ENCODE results near the gene PRND. TPM values are rescaled to one million over a fixed set of nuclear protein-coding genes. Genes with fewer than 3 reads are reported as not detected.

Gene PRND
- polyA plus RNA-seq, 2 donors, result not detected

DNA sequence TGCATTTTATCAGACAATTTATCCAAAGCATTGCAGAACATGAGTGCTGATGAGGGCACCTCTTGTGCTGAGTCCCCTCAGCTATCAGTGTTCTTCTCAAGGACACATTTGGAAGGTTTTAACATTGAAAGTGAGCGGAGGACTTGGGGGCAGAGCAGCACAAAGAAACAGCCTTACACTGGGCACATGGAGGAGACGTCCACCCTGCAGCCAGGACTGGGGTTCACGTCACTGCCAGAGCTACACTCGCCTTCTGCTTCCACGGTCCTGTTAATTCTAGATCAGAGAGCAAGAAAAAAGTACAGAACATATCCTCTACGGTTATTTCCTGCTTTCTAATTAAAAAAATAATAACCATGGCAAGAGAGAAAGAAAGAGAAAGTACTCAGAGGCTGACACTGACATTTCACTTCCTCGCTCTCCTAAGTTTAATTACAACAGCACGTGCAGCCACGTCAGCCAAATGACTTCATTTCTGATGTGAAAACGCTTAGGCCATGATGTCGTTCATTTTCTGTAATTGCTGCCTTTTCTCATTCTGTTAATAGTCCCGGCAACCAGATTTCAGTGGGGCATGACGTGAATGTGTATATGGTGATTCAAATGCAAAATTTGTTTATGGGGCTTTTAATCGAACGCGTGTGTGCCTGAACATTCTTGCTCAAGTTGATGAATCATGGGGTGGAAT, 5.1 kb downstream of the PRND start:
- Histone ChIP-seq H3K27ac (ENCODE audit: low read depth in 2 of 2, low read length in 1 of 2) (no peak overlapping the region), H3K4me1 (ENCODE audit: control insufficient read depth in 2 of 2, insufficient read depth in 2 of 2, low read length in 1 of 2) (no peaks in the 10 kb centered on the region), H3K9me3 (ENCODE audit: control insufficient read depth in 2 of 2, insufficient read depth in 1 of 2, low read depth in 1 of 2, low read length in 1 of 2) (no peaks in the 10 kb centered on the region), H3K36me3 (ENCODE audit: control insufficient read depth in 2 of 2, insufficient read depth in 2 of 2, low read length in 1 of 2) (no peaks in the 10 kb centered on the region), H3K27me3 (ENCODE audit: control insufficient read depth in 1 of 2, insufficient read depth in 2 of 2, low read length in 2 of 2) (no peaks in the 10 kb centered on the region), H3K4me3 (ENCODE audit: low read depth in 1 of 2, low read length in 2 of 2) (no peak overlapping the region)
- WGBS, 2 donors, result 29 to 32% methylated on average over 16 of the region's 16 CpGs

DNA sequence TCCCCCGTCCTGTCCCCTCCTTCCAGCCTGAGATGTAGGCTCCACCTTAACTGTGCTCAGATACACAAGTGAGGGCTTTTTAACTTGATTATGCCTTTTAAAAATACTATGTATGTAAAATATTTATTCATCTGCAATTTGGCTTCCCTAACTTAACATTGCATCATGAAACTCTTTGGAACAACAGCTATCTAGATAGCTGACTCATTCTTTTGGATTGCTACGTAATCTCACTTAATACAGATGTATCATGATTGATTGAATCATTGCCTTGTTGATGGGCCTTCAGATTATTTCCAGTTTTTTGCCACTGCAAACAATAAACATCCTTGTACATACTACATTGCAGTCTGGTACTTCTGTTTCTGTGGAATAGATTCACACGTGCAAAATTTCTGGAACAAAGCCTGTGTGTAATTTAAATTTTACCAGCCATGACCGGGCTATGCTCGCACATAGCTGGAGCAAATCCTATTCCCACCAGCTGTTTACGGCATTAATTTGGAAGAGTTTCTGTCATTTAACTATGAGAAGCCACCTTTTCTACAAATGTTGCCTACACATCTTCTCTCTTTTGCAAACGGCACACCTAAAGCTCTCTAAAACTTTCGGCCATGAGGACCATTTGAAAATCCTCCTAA, 6.5 kb downstream of the PRND start:
- H3K4me1 ChIP-seq (ENCODE audit: control insufficient read depth in 2 of 2, insufficient read depth in 2 of 2, low read length in 1 of 2), result no peaks in the 10 kb centered on the region
- H3K9me3 ChIP-seq (ENCODE audit: control insufficient read depth in 2 of 2, insufficient read depth in 1 of 2, low read depth in 1 of 2, low read length in 1 of 2), result no peaks in the 10 kb centered on the region
- no peaks in the 10 kb centered on the region for H3K27me3 ChIP-seq (ENCODE audit: control insufficient read depth in 1 of 2, insufficient read depth in 2 of 2, low read length in 2 of 2)
- H3K4me3 ChIP-seq (ENCODE audit: low read depth in 1 of 2, low read length in 2 of 2), result no peak overlapping the region
- no peak overlapping the region for H3K27ac ChIP-seq (ENCODE audit: low read depth in 2 of 2, low read length in 1 of 2)
- no peaks in the 10 kb centered on the region for H3K36me3 ChIP-seq (ENCODE audit: control insufficient read depth in 2 of 2, insufficient read depth in 2 of 2, low read length in 1 of 2)
- 60 to 71% methylated on average over 8 of the region's 8 CpGs for WGBS, 2 donors

DNA sequence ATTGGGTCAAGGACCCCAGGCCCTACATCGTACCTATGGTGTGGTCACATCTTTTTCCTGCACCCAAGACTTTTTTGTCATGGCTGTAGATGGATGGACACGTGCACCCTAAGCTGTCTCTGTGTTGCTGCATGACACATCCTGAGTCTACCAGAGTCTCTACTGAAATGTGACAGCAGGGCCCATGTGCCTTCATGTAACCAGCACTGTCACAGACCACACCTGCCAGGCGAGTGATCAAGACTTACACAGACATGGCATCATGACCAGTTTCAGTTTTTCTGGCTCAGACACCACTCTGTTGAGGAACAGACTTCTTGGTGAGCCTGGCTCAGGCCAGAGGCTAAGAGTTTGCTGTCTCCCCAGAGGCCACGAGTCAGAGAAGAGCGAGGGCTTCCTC, 7.6 kb downstream of the PRND start:
- Histone ChIP-seq H3K27me3 (ENCODE audit: control insufficient read depth in 1 of 2, insufficient read depth in 2 of 2, low read length in 2 of 2) (no peaks in the 10 kb centered on the region), H3K4me1 (ENCODE audit: control insufficient read depth in 2 of 2, insufficient read depth in 2 of 2, low read length in 1 of 2) (no peaks in the 10 kb centered on the region)
- 75 to 78% methylated on average over 5 of the region's 5 CpGs for WGBS, 2 donors

DNA sequence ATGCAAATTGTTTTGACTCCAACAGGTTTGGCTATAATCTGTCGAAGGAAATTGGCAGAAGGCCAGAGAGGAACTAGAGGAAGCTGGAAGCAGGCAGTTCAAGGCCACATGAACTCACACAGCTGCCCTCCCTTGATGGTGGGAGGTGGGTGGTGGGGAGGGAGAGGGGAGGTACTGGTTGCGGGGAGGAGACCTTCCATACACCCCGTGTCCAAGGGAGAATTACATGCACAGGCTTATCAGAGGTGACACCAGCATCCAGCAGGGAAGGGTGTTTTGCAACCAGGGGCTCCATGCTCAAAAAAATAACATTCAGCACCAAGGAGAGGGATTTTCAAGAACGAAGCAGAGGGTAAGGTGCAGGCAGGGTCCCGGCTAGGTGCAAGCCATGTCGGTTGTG, 9.1 kb downstream of the PRND start:
- no peaks in the 10 kb centered on the region for H3K27me3 ChIP-seq (ENCODE audit: control insufficient read depth in 1 of 2, insufficient read depth in 2 of 2, low read length in 2 of 2)
- no peaks in the 10 kb centered on the region for H3K9me3 ChIP-seq (ENCODE audit: control insufficient read depth in 2 of 2, insufficient read depth in 1 of 2, low read depth in 1 of 2, low read length in 1 of 2)
- 8 to 20% methylated on average over 6 of the region's 6 CpGs for WGBS, 2 donors
- no peak overlapping the region for H3K4me3 ChIP-seq (ENCODE audit: low read depth in 1 of 2, low read length in 2 of 2)
- no peaks in the 10 kb centered on the region for H3K36me3 ChIP-seq (ENCODE audit: control insufficient read depth in 2 of 2, insufficient read depth in 2 of 2, low read length in 1 of 2)
- no peaks in the 10 kb centered on the region for H3K4me1 ChIP-seq (ENCODE audit: control insufficient read depth in 2 of 2, insufficient read depth in 2 of 2, low read length in 1 of 2)
- no peak overlapping the region for H3K27ac ChIP-seq (ENCODE audit: low read depth in 2 of 2, low read length in 1 of 2)

More for the DNA sequence above, 7.6 kb downstream of the PRND start:
- no peaks in the 10 kb centered on the region for H3K36me3 ChIP-seq (ENCODE audit: control insufficient read depth in 2 of 2, insufficient read depth in 2 of 2, low read length in 1 of 2)
- no peak overlapping the region for H3K27ac ChIP-seq (ENCODE audit: low read depth in 2 of 2, low read length in 1 of 2)
- no peaks in the 10 kb centered on the region for H3K9me3 ChIP-seq (ENCODE audit: control insufficient read depth in 2 of 2, insufficient read depth in 1 of 2, low read depth in 1 of 2, low read length in 1 of 2)
- no peak overlapping the region for H3K4me3 ChIP-seq (ENCODE audit: low read depth in 1 of 2, low read length in 2 of 2)

DNA sequence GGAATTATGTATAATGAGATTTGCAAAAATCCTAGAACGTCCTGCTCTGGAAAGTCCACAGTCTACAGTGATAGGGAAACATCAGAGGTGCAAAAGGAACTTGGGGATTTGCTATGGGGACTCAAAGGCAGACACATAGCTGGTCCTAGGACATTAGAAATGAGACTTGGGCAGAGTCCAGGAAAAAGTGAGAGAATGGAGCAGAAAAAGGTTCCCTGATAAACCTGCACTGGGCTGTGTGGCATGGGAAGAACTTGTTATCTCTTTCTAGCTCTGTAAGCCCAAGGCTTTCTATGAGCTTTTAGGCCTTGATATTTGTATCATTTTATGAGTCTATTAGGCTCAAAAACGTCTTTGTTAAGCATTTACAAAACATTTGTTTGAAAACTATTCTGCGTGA, 15.2 kb downstream of the PRND start:
- 69 to 72% methylated on average over 3 of the region's 3 CpGs for WGBS, 2 donors
- Histone ChIP-seq H3K36me3 (ENCODE audit: control insufficient read depth in 2 of 2, insufficient read depth in 2 of 2, low read length in 1 of 2) (no peaks in the 10 kb centered on the region), H3K4me1 (ENCODE audit: control insufficient read depth in 2 of 2, insufficient read depth in 2 of 2, low read length in 1 of 2) (no peaks in the 10 kb centered on the region), H3K9me3 (ENCODE audit: control insufficient read depth in 2 of 2, insufficient read depth in 1 of 2, low read depth in 1 of 2, low read length in 1 of 2) (no peaks in the 10 kb centered on the region), H3K27ac (ENCODE audit: low read depth in 2 of 2, low read length in 1 of 2) (no peak overlapping the region), H3K4me3 (ENCODE audit: low read depth in 1 of 2, low read length in 2 of 2) (no peak overlapping the region), H3K27me3 (ENCODE audit: control insufficient read depth in 1 of 2, insufficient read depth in 2 of 2, low read length in 2 of 2) (peaks cover 0 to 4% of the 10 kb centered on the region in 2 donors)

DNA sequence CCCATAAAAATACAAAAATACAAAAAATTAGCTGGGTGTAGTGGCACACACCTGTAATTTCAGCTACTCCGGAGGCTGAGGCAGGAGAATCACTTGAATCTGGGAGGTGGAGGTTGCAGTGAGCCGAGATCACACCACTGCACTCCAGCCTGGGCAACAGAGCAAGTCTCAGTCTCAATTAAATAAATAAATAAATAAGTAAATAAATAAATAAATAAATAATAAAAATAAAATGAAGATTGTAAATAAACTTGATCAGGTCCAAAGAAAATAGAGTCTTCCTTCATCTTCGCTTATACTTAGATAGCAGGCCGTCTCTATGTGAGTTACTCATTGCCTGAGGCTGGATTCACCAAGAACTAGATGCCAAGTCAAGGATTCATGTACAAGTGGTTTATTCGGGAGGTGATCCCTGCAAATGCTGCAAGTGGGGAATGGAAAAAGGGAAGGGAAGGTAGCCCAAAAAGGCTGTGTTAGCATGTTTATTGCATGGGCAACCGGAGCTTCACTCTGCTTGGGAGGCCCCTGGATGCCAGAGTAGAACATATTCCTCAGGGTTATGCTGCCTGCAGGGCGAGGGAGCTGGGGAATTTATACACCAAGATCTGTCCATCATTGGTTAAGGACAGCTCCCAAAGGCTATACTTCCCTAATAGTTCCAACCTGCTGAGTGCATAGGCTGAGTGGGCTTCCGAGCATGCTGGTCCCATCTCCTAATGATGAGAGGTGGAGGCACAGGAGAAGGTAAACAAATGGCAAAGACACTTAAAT, 16.3 kb downstream of the PRND start:
- no peak overlapping the region for H3K4me3 ChIP-seq (ENCODE audit: low read depth in 1 of 2, low read length in 2 of 2)
- peaks cover 0 to 4% of the 10 kb centered on the region in 2 donors for H3K27me3 ChIP-seq (ENCODE audit: control insufficient read depth in 1 of 2, insufficient read depth in 2 of 2, low read length in 2 of 2)
- H3K27ac ChIP-seq (ENCODE audit: low read depth in 2 of 2, low read length in 1 of 2), result no peak overlapping the region
- WGBS, 2 donors, result 88 to 90% methylated on average over 8 of the region's 8 CpGs
- H3K4me1 ChIP-seq (ENCODE audit: control insufficient read depth in 2 of 2, insufficient read depth in 2 of 2, low read length in 1 of 2), result no peaks in the 10 kb centered on the region
- H3K9me3 ChIP-seq (ENCODE audit: control insufficient read depth in 2 of 2, insufficient read depth in 1 of 2, low read depth in 1 of 2, low read length in 1 of 2), result no peaks in the 10 kb centered on the region
- H3K36me3 ChIP-seq (ENCODE audit: control insufficient read depth in 2 of 2, insufficient read depth in 2 of 2, low read length in 1 of 2), result no peaks in the 10 kb centered on the region

DNA sequence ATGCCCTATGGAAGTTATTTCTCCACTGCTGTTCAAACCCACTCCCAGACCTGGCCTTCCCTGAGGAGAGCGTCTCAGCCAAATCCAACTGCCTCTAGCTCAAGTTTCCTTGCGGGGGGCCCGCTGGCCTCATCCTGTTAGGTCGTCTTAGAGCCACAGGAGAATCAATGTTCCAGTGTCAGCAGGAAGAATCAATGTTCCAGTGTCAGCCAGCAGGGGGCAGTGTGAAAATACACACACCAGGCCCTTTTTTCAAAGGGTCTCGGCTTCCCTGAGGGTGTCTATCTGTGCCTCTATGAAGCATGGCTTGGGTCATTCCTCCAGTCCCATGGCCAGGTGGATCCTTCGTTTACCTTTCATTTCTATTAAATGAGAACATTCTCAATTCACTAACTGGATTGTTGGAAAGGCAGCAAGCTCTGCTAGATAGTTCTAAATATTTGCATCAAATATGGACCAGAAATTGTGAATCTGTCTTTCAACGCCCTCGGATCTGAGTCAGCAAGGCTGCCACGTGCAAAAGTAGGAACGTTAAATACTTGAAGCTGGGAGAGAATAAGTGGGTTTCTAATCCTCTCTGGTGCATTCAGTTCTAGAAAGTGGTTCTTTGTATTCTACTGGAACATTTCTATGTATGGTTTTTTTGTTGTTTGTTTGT, 19.2 kb downstream of the PRND start:
- Histone ChIP-seq H3K9me3 (ENCODE audit: control insufficient read depth in 2 of 2, insufficient read depth in 1 of 2, low read depth in 1 of 2, low read length in 1 of 2) (no peaks in the 10 kb centered on the region), H3K4me1 (ENCODE audit: control insufficient read depth in 2 of 2, insufficient read depth in 2 of 2, low read length in 1 of 2) (no peaks in the 10 kb centered on the region), H3K36me3 (ENCODE audit: control insufficient read depth in 2 of 2, insufficient read depth in 2 of 2, low read length in 1 of 2) (no peaks in the 10 kb centered on the region), H3K27ac (ENCODE audit: low read depth in 2 of 2, low read length in 1 of 2) (no peak overlapping the region), H3K4me3 (ENCODE audit: low read depth in 1 of 2, low read length in 2 of 2) (no peak overlapping the region), H3K27me3 (ENCODE audit: control insufficient read depth in 1 of 2, insufficient read depth in 2 of 2, low read length in 2 of 2) (peaks cover 0 to 4% of the 10 kb centered on the region in 2 donors)
- 27 to 30% methylated on average over 10 of the region's 10 CpGs for WGBS, 2 donors

DNA sequence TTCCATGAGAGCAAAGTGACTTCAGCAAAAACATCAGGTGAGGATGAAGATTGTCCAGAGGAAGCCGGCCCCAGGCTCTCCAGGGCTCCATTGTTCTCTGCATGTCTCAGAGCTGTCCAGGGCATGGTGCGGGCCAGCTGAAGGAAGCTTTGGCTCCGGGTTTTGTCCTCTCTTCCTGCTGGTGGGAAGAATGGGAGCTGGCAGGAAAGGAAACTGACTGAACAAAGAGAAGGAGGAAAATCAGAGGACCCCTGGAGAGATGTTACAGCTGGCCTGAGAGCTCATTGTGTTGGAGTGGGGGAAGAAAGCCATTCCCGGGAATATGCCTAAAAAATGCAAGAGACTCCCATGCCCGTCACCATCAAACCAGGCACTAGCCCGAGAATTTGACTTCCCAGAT, 27.1 kb downstream of the PRND start:
- Histone ChIP-seq H3K9me3 (ENCODE audit: control insufficient read depth in 2 of 2, insufficient read depth in 1 of 2, low read depth in 1 of 2, low read length in 1 of 2) (peaks cover 0 to 5% of the 10 kb centered on the region in 2 donors), H3K4me1 (ENCODE audit: control insufficient read depth in 2 of 2, insufficient read depth in 2 of 2, low read length in 1 of 2) (no peaks in the 10 kb centered on the region), H3K4me3 (ENCODE audit: low read depth in 1 of 2, low read length in 2 of 2) (no peak overlapping the region), H3K36me3 (ENCODE audit: control insufficient read depth in 2 of 2, insufficient read depth in 2 of 2, low read length in 1 of 2) (no peaks in the 10 kb centered on the region), H3K27me3 (ENCODE audit: control insufficient read depth in 1 of 2, insufficient read depth in 2 of 2, low read length in 2 of 2) (no peaks in the 10 kb centered on the region), H3K27ac (ENCODE audit: low read depth in 2 of 2, low read length in 1 of 2) (no peak overlapping the region)
- WGBS, 2 donors, result 49 to 65% methylated on average over 6 of the region's 6 CpGs

DNA sequence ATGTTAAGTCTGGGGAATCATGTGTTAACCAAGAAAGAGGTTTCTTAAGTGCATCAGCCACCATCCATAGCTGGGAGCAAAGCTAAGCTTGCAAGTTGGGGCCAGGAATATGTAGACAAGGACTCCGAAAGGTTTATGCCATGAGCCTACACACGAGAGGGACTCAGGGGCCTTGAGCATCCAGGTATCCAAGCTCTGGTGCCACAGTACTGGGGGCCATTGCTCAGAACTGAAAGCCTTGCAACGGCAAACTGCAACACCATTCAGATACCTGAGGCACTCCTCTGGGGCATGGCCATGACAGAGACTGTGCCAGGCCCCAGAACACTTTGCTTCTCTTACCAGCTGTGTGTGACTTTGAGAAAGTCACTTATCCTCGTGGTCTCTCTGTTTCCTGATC, 27.6 kb downstream of the PRND start:
- WGBS, 2 donors, result 71 to 75% methylated on average over 4 of the region's 4 CpGs
- no peaks in the 10 kb centered on the region for H3K36me3 ChIP-seq (ENCODE audit: control insufficient read depth in 2 of 2, insufficient read depth in 2 of 2, low read length in 1 of 2)

More for the DNA sequence above, 27.6 kb downstream of the PRND start:
- peaks cover 0 to 5% of the 10 kb centered on the region in 2 donors for H3K9me3 ChIP-seq (ENCODE audit: control insufficient read depth in 2 of 2, insufficient read depth in 1 of 2, low read depth in 1 of 2, low read length in 1 of 2)
- H3K27me3 ChIP-seq (ENCODE audit: control insufficient read depth in 1 of 2, insufficient read depth in 2 of 2, low read length in 2 of 2), result no peaks in the 10 kb centered on the region
- H3K4me1 ChIP-seq (ENCODE audit: control insufficient read depth in 2 of 2, insufficient read depth in 2 of 2, low read length in 1 of 2), result no peaks in the 10 kb centered on the region
- no peak overlapping the region for H3K27ac ChIP-seq (ENCODE audit: low read depth in 2 of 2, low read length in 1 of 2)
- H3K4me3 ChIP-seq (ENCODE audit: low read depth in 1 of 2, low read length in 2 of 2), result no peak overlapping the region

All from esophagus (tissue), 2 donors.